Measurements from ENCODE around the gene OSBP2. TPM values are rescaled to one million over a fixed set of nuclear protein-coding genes. Genes with fewer than 3 reads are reported as not detected.
A peak's percentile ranks its signal among the peaks of the same experiment; 100 is the strongest.

The OSBP2 gene
- total RNA-seq, 2 donors from 2014 or later: 1.1 to 9.4 TPM

DNA sequence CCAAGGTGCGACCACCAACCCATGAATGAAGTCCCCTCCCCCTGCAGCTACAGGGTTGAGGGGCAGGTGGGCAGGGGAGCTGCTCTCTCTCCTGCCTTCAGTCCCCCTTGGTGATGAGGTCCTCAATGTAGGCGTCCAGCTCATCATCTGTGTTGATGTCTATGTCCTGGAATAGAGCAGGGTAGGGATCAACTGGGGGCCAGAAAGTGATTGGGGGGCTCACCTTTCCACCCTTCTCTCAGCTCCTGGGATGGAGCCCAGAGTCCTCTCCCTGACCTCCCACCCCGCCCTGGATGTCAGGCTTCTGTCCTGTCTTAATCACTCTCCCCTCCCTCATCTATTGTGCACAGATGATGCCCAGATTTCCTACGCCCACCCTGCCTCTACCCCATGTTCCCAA lies 232.0 kb downstream of the OSBP2 start:
- Mint-ChIP-seq H3K4me1 (peaks cover 23% of the 10 kb centered on the region), H3K27ac (peak overlapping the region; percentile 74), H3K4me3 (peak overlapping the region; percentile 28), H3K36me3 (ENCODE audit: low read depth) (peaks cover 20% of the 10 kb centered on the region), H3K27me3 (no peaks in the 10 kb centered on the region)
- ATAC-seq (no peak), DNase-seq (no peak)
- no peaks in the 10 kb centered on the region for H3K9me3 ChIP-seq (ENCODE audit: control insufficient read depth, low read length, poor library complexity, severe bottlenecking)

DNA sequence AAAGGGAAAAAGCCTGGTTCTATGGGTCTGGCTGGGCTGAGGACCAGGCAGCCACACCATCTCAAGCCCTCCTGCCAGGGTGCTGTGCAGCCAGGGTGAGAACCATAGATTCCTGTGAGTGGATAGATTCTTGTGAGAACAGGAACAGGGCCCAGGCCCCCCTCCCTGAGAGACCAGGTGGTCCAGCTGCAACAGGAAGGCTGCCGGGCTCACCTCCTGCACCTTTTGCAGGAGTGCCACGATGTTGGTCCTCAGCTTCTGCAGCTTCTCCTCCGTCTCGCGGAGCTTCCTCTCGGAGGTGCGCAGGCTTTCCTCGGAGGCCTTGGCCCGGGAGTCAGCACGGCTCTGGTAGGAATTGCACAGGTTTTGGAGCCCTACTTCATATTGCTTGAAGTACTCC lies 233.1 kb downstream of the OSBP2 start:
- DNase-seq (no peak), ATAC-seq (no peak)
- peak overlapping the region; percentile 74 for H3K27ac Mint-ChIP-seq
- H3K27me3 Mint-ChIP-seq: no peaks in the 10 kb centered on the region
- peaks cover 21% of the 10 kb centered on the region for H3K36me3 Mint-ChIP-seq (ENCODE audit: low read depth)
- H3K4me3 Mint-ChIP-seq: no peak overlapping the region
- no peaks in the 10 kb centered on the region for H3K9me3 ChIP-seq (ENCODE audit: control insufficient read depth, low read length, poor library complexity, severe bottlenecking)
- peaks cover 26% of the 10 kb centered on the region for H3K4me1 Mint-ChIP-seq

DNA sequence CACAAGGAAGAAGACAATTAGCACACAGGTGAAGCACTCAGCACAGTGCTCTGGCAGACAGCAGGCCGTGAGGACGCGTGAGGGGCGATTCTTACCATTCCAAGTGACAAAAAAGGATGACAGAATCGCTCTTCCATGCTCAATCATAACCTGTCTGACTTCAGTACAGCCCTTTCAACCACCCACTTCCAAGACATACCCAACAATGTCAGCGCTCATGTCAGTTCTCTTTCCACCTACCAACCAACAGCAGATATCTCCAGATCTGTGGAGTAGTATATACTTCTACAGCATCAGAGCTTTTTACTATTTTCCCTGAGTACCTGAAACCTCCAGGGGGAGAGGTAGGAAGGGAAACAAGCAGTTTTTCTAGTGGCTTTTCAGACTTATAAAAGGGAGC lies 233.7 kb downstream of the OSBP2 start:
- no peaks in the 10 kb centered on the region for H3K9me3 ChIP-seq (ENCODE audit: control insufficient read depth, low read length, poor library complexity, severe bottlenecking)
- no peak overlapping the region for H3K4me3 Mint-ChIP-seq
- H3K27me3 Mint-ChIP-seq: no peaks in the 10 kb centered on the region
- no peak for ATAC-seq
- peaks cover 22% of the 10 kb centered on the region for H3K36me3 Mint-ChIP-seq (ENCODE audit: low read depth)
- H3K4me1 Mint-ChIP-seq: peaks cover 26% of the 10 kb centered on the region
- no peak overlapping the region for H3K27ac Mint-ChIP-seq
- DNase-seq: no peak

DNA sequence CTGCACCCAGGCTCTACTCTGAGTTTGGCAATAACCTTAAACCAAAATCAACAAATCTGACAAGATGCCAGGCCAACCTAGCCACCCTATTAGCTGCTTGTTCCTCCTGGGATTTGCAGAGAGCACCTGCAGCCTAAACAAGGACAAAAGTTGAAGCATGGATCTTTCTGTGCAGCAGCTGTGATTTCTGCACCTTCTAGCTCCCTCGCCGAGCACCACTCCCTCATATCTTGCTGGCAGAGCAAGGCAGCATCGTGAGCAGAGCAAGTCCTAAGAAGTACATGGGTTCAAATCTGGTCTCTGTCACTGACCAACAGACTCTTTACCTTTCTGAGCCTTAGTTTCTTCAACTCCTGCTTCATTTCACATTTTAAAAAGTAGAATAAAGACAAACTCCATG lies 235.6 kb downstream of the OSBP2 start:
- DNase-seq (no peak), ATAC-seq (no peak)
- Mint-ChIP-seq H3K27me3 (no peaks in the 10 kb centered on the region), H3K36me3 (ENCODE audit: low read depth) (peaks cover 26% of the 10 kb centered on the region), H3K27ac (peak overlapping the region; percentile 53), H3K4me1 (peaks cover 39% of the 10 kb centered on the region), H3K4me3 (no peak overlapping the region)
- no peaks in the 10 kb centered on the region for H3K9me3 ChIP-seq (ENCODE audit: control insufficient read depth, low read length, poor library complexity, severe bottlenecking)

DNA sequence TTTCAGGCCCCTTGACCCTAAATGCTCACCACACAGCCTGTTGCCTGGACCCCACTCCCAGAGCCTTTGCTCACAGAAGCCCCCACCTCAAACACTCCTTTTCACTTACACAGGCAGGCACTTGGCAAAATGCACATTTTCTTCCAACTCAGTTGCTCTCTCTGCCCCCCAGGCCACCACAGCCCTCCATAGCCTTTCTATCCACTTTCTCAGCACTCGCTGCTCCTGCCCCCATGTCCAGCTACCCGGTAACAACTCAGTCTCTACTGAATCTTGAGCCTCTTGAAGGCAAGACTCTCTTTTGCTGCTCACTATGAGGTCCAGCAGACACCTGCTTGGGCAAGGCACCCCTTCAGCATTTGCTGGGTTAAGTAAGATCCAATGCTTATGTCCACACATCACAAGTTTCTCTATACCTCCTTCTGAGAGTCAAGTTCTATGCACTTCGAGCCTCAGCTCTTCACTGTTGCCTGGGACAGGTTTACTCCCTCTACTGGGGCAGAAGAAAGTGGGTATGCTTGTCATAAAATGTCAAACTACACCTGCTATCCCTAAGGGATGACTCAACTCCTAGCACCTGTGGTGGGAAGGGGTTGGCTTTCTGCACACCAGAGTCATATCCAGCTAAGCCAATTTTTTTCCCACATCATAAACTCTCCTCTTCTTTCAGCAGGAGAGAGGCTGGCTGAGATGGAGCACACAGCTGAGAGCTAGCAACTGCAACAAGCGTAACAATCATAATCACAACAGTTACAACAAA lies 237.0 kb downstream of the OSBP2 start:
- no peak for DNase-seq
- ATAC-seq: no peak
- no peaks in the 10 kb centered on the region for H3K27me3 Mint-ChIP-seq
- peak overlapping the region; percentile 86 for H3K27ac Mint-ChIP-seq
- peaks cover 32% of the 10 kb centered on the region for H3K36me3 Mint-ChIP-seq (ENCODE audit: low read depth)
- H3K4me1 Mint-ChIP-seq: peaks cover 46% of the 10 kb centered on the region
- no peaks in the 10 kb centered on the region for H3K9me3 ChIP-seq (ENCODE audit: control insufficient read depth, low read length, poor library complexity, severe bottlenecking)
- H3K4me3 Mint-ChIP-seq: no peak overlapping the region

DNA sequence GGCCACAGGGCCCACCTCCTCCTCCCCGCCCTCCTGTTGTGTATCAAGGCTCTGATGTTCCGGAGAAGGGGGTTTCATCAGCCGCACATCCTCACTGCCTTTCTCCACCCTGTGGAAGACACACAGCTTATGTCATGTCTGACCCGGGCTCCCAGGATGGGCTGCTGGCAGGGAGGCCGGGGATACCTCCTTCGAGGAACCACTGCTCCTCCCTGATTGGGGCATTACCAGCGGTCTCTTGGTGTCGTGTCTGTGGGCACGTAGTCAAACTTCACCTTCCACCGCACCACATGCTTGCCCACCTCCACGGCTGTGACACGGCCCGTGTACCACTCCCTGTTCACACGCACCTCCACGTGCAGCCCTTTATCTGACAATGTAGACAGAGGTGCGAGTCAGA lies 238.0 kb downstream of the OSBP2 start:
- H3K27ac Mint-ChIP-seq: no peak overlapping the region
- no peak overlapping the region for H3K4me3 Mint-ChIP-seq
- H3K27me3 Mint-ChIP-seq: no peaks in the 10 kb centered on the region
- no peaks in the 10 kb centered on the region for H3K9me3 ChIP-seq (ENCODE audit: control insufficient read depth, low read length, poor library complexity, severe bottlenecking)
- ATAC-seq: no peak
- H3K36me3 Mint-ChIP-seq (ENCODE audit: low read depth): peaks cover 26% of the 10 kb centered on the region
- H3K4me1 Mint-ChIP-seq: peaks cover 39% of the 10 kb centered on the region
- no peak for DNase-seq

DNA sequence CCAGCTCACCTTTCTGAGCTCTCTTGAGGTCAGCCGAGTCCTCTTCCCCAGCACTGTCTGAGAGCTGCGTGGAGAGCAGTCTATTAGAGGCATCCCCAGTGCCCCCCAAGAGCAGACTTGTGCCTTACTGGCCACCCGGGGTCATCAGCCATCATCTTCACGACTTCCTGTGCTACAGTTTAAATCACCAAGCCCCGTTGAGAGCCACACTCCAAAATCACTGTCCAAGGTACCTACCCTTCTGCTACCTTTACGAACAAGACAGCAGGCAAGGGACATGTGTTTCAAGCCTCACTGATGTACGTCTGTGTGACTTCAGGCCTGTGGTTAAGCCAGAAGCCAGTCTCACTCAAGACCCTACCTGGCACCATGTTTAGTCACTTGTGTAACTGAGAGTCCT lies 238.8 kb downstream of the OSBP2 start:
- peaks cover 38% of the 10 kb centered on the region for H3K4me1 Mint-ChIP-seq
- DNase-seq (no peak), ATAC-seq (no peak)
- H3K27ac Mint-ChIP-seq: peak overlapping the region; percentile 11
- H3K36me3 Mint-ChIP-seq (ENCODE audit: low read depth): peaks cover 24% of the 10 kb centered on the region
- H3K4me3 Mint-ChIP-seq: no peak overlapping the region
- no peaks in the 10 kb centered on the region for H3K27me3 Mint-ChIP-seq
- H3K9me3 ChIP-seq (ENCODE audit: control insufficient read depth, low read length, poor library complexity, severe bottlenecking): no peaks in the 10 kb centered on the region

DNA sequence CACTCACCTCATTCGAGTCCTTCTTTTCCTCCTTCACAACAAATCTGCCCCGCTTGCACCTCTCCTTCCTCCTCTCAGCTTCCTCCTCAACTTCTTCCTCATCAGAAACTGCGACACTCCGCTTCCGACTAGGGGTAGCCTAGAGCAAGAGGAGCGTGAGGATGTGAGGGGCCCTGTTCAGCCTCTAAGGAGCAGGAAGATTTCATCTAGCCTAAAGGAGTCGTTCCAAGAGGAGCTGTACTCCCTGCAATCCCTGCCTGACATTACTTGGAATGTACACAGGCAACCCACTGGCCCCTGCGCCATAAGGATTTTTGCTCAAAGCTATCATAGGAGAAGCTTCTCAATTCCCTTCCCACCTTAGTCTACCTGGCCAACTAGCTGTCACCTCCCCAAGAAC lies 239.4 kb downstream of the OSBP2 start:
- no peaks in the 10 kb centered on the region for H3K9me3 ChIP-seq (ENCODE audit: control insufficient read depth, low read length, poor library complexity, severe bottlenecking)
- DNase-seq (no peak), ATAC-seq (no peak)
- no peaks in the 10 kb centered on the region for H3K27me3 Mint-ChIP-seq
- peak overlapping the region; percentile 11 for H3K27ac Mint-ChIP-seq
- H3K4me3 Mint-ChIP-seq: no peak overlapping the region
- H3K4me1 Mint-ChIP-seq: peaks cover 40% of the 10 kb centered on the region
- peaks cover 24% of the 10 kb centered on the region for H3K36me3 Mint-ChIP-seq (ENCODE audit: low read depth)

DNA sequence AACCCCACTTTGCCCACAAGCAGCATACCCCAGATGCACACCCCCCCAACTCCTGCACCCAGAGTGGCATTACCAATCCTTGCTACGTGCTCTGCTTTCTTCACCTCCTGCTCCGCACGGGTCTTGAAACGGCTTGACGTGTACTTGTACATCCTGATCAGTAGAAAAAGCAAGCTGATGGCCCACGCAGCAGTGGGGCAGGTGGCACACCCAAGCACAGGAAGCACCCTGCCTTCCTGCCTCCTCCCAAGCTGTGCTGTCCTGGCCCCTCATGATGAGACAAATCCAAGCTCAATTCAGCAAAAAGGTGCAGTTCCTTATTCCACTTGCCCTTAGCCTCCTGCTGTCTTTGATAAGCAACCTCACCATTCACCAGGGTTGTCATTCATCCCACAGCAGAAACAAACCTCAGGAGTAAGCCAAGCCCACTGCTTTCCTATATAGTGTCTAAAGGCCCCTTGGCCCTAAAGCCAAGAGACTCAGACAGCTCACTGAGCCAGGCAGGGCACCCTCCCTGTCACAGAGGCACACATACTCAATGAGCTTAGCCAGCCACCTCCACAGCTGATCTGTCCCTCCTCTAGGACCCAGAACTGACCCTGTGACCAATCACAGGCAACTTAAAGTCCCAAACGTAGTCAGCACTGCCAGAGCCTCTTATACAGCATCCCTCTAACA lies 246.2 kb downstream of the OSBP2 start:
- DNase-seq (no peak), ATAC-seq (peak; percentile 68)
- Mint-ChIP-seq H3K36me3 (ENCODE audit: low read depth) (peaks cover 21% of the 10 kb centered on the region), H3K4me1 (peaks cover 58% of the 10 kb centered on the region), H3K27me3 (no peaks in the 10 kb centered on the region), H3K27ac (peak overlapping the region; percentile 95), H3K4me3 (peak overlapping the region; percentile 95)
- no peaks in the 10 kb centered on the region for H3K9me3 ChIP-seq (ENCODE audit: control insufficient read depth, low read length, poor library complexity, severe bottlenecking)

DNA sequence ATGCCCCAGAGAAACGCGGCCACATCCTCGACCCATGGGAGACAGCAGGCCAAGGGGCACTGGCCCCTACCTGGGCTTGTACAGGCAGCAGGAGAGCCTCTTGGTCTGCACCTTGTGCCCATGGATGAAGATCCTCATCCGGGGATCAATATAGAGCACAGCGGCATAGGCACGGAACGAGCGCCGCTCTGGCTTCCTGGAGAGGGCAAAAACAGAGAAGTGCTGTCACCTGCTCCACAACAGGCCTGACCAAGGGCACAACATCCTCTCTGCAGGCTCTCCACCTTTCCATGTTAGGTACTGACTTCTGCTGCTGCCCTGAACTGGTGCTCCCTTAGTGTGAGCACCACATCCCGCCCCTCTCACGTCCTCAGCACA lies 246.7 kb downstream of the OSBP2 start:
- Mint-ChIP-seq H3K4me1 (peaks cover 59% of the 10 kb centered on the region), H3K36me3 (ENCODE audit: low read depth) (peaks cover 21% of the 10 kb centered on the region), H3K4me3 (peak overlapping the region; percentile 95), H3K27me3 (no peaks in the 10 kb centered on the region), H3K27ac (peak overlapping the region; percentile 95)
- DNase-seq (no peak), ATAC-seq (peak; percentile 22)
- H3K9me3 ChIP-seq (ENCODE audit: control insufficient read depth, low read length, poor library complexity, severe bottlenecking): no peaks in the 10 kb centered on the region

DNA sequence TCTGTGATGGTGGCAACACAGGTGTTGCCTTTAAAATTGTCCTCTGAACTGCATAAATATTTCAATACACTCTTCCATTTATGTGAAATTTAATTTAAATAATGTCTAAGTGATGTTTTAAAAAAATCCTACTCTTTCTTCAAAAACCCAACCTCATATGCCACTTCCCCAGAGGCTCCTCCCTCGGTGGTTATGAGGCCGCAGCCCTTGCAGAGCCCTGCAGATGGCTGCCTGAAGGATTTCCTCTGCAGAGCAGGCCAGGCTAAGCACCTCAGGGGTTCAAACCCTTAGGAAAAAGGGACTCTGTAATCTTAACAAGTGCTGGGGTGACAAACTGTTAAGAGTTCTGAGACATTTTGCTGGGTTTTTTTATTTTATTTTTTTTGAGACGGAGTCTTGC lies 248.7 kb downstream of the OSBP2 start:
- Mint-ChIP-seq H3K27ac (peak overlapping the region; percentile 95), H3K4me3 (peak overlapping the region; percentile 43), H3K4me1 (peaks cover 59% of the 10 kb centered on the region), H3K27me3 (no peaks in the 10 kb centered on the region), H3K36me3 (ENCODE audit: low read depth) (peaks cover 23% of the 10 kb centered on the region)
- no peaks in the 10 kb centered on the region for H3K9me3 ChIP-seq (ENCODE audit: control insufficient read depth, low read length, poor library complexity, severe bottlenecking)
- DNase-seq: peak; percentile 32 to 52 (median 47)
- peak; percentile 93 for ATAC-seq

DNA sequence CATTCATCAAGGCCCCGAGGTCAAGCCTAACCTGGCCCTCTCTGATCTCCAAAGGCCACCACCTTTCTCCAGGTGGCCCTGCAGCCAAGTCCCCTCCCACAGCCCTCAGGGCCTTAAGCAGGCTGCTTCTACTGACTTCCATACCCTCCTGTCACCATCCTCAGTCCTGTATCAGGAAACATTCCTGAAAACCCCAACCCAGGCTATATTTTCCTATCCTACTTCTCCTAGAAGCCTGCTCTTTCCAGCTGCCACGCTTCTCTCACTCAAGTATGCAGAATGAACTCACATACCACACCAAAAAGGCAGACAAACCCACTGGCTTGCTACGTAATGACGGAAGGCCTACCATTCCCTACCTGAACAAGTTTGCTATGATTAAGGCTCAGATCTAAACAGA lies 250.3 kb downstream of the OSBP2 start:
- DNase-seq (no peak), ATAC-seq (no peak)
- Mint-ChIP-seq H3K4me1 (peaks cover 55% of the 10 kb centered on the region), H3K27me3 (no peaks in the 10 kb centered on the region), H3K27ac (peak overlapping the region; percentile 39), H3K36me3 (ENCODE audit: low read depth) (peaks cover 29% of the 10 kb centered on the region), H3K4me3 (no peak overlapping the region)
- H3K9me3 ChIP-seq (ENCODE audit: control insufficient read depth, low read length, poor library complexity, severe bottlenecking): no peaks in the 10 kb centered on the region

DNA sequence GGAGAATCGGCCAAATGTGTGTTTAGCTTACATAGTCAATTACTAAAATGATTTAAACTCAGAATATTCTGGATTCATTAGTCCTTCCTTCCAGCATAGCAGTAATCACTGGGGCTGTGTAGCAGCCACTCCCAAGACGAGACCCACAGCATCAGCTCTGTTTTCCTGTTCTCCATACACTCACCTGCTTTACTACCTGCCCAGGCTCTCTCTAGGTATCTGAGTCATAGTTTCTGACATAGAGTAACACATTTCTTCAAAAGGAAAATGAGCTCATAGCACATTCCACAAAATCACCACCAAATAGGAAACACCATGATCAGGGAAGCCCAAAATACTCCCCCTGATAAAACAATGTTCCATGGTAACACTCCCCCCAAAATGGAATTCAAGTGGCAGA lies 251.0 kb downstream of the OSBP2 start:
- Mint-ChIP-seq H3K27me3 (no peaks in the 10 kb centered on the region), H3K4me1 (peaks cover 52% of the 10 kb centered on the region), H3K4me3 (no peak overlapping the region), H3K27ac (peak overlapping the region; percentile 39), H3K36me3 (ENCODE audit: low read depth) (peaks cover 27% of the 10 kb centered on the region)
- ATAC-seq (no peak), DNase-seq (no peak)
- H3K9me3 ChIP-seq (ENCODE audit: control insufficient read depth, low read length, poor library complexity, severe bottlenecking): no peaks in the 10 kb centered on the region

DNA sequence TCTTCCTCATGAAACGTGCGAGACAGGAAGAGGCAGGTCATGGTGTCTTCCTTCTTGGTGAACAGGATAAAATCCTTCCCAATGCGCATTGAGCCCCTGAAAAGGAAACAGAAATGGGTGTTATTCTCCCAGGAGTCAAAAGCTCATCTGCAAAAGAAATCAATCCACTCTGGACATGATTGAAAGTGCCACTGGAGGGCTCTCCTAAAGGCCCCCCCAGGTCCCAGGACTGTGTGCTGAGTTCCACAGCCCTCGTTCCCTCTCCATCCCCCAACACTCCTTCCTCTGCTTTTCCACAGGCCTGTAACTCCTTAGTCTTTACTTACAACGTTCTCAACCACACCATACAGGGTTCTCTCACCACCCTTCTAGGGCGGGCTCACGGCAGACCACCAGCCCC lies 251.7 kb downstream of the OSBP2 start:
- Mint-ChIP-seq H3K27ac (peak overlapping the region; percentile 54), H3K4me3 (no peak overlapping the region), H3K27me3 (no peaks in the 10 kb centered on the region), H3K4me1 (peaks cover 48% of the 10 kb centered on the region), H3K36me3 (ENCODE audit: low read depth) (peaks cover 26% of the 10 kb centered on the region)
- no peak for ATAC-seq
- DNase-seq: no peak
- H3K9me3 ChIP-seq (ENCODE audit: control insufficient read depth, low read length, poor library complexity, severe bottlenecking): no peaks in the 10 kb centered on the region

Measured in T-helper 17 cell (primary cell).